Duodenal mucosa (tissue), 2 donors: ENCODE measurements around the gene SULT2B1.
"Not testable (repeated sequence)": the region's sequence is repeated elsewhere in the genome, so short reads cannot be mapped to it uniquely, and the experiment has no call there.

Source experiments
- H3K27ac ChIP-seq: one replicate; pipeline ENCODE4 v1.7.0; 2013; ENCODE audit warnings: low read depth, low read length
- H3K27me3 ChIP-seq, 2 donors: one replicate each; pipeline ENCODE4 v1.7.0; 2013; ENCODE audit warnings: low read length in 2 of 2, control low read depth in 1 of 2; ENCODE audit not compliant: insufficient read depth in 2 of 2, control insufficient read depth in 1 of 2
- H3K36me3 ChIP-seq, 2 donors: one replicate each; pipeline ENCODE4 v1.7.0; 2013; ENCODE audit warnings: low read length in 2 of 2, control low read depth in 1 of 2; ENCODE audit not compliant: insufficient read depth in 2 of 2, control insufficient read depth in 1 of 2
- H3K4me1 ChIP-seq, 2 donors: one replicate each; pipeline ENCODE4 v1.7.0; 2013; ENCODE audit warnings: low read length in 2 of 2, control low read depth in 1 of 2; ENCODE audit not compliant: insufficient read depth in 2 of 2, control insufficient read depth in 1 of 2
- H3K4me3 ChIP-seq, 2 donors: one replicate each; pipeline ENCODE4 v1.7.0; 2013; ENCODE audit warnings: low read length in 2 of 2, low read depth in 1 of 2
- H3K9ac ChIP-seq, 2 donors: one replicate each; pipeline ENCODE4 v1.7.0; 2013; ENCODE audit warnings: low read length in 2 of 2, low read depth in 1 of 2
- H3K9me3 ChIP-seq, 2 donors: one replicate each; pipeline ENCODE4 v1.7.0; 2013; ENCODE audit warnings: low read length in 2 of 2, control low read depth in 1 of 2; ENCODE audit not compliant: control insufficient read depth in 1 of 2

SULT2B1 gene

DNA sequence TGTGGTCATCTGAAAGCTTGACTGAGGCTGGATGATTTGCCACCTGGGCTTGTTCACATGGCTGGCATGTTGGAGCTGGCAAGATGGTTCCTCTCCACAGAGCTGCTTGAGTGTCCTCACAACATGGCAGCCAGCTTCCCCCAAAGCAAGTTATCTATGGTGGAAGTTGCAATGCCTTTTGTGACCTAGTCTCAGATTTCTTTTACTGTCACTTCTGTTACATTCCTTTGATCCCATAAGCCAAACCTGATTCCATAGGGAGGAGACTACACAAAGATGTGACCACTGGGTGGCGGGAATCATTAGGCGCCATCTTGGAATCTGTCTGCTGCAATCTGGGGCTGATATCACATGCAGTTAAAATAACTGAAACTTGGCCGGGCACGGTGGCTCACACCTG lies 22.8 kb upstream of the SULT2B1 start:
- H3K27ac ChIP-seq, result no peak overlapping the region
- H3K4me1 ChIP-seq, result no peaks in the 10 kb centered on the region
- no peak overlapping the region for H3K9ac ChIP-seq
- peaks cover 10 to 22% of the 10 kb centered on the region in 2 donors for H3K9me3 ChIP-seq
- no peak overlapping the region for H3K4me3 ChIP-seq
- H3K36me3 ChIP-seq, result no peaks in the 10 kb centered on the region
- H3K27me3 ChIP-seq, result no peaks in the 10 kb centered on the region

DNA sequence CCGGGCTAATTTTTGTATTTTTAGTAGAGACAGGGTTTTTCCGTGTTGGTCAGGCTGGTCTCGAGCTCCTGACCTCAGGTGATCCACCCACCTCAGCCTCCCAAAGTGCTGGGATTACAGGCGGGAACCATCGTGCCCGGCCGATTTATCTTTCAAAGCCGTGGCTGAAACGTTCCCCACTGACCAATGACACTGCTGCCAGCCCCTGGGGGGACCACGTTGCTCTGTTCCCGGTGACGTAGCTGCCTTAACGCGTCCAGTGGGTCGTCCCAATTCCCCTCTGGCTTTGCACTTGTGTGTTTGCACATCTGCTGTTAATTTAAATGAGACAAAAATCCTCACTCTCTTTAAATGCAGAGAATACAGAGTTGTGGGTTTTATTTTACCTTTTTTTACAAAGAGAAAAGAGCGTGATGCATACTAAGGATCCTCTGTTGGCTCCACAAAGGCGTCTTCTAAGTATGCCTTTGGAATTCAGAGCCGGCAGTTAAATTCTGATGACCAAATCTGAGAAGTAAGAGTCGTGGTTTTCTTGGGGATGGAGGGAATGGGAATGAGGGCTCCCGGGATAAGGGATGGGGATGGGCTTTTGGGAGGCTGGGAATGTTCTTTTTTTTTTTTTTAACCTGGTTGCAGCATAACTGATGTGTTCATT lies 21.8 kb upstream of the SULT2B1 start:
- Histone ChIP-seq H3K27ac (no peak overlapping the region), H3K9ac (no peak overlapping the region), H3K9me3 (peaks cover 8 to 18% of the 10 kb centered on the region in 2 donors), H3K27me3 (no peaks in the 10 kb centered on the region), H3K36me3 (no peaks in the 10 kb centered on the region), H3K4me3 (no peak overlapping the region), H3K4me1 (no peaks in the 10 kb centered on the region)

DNA sequence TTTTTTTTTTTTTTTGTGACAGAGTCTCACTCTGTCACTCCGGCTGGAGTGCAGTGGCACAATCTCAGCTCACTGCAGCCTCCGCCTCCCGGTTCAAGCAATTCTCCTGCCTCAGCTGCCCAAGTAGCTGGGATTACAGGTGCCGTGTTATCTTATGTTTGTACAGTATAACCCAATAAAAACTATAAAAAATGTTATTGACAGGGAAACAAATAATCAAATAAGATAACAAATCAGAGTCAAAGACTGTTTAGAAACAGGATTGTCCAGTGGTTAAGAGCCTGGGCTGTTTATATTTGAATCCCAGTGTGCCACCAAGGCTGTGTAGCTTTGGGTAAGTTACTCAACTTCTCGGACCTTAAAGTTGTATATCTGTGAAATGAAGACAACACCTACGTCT lies 21.2 kb upstream of the SULT2B1 start:
- Histone ChIP-seq H3K36me3 (no peaks in the 10 kb centered on the region), H3K27ac (no peak overlapping the region), H3K9ac (no peak overlapping the region), H3K4me3 (no peak overlapping the region), H3K9me3 (peaks cover 8 to 18% of the 10 kb centered on the region in 2 donors), H3K4me1 (no peaks in the 10 kb centered on the region), H3K27me3 (no peaks in the 10 kb centered on the region)

DNA sequence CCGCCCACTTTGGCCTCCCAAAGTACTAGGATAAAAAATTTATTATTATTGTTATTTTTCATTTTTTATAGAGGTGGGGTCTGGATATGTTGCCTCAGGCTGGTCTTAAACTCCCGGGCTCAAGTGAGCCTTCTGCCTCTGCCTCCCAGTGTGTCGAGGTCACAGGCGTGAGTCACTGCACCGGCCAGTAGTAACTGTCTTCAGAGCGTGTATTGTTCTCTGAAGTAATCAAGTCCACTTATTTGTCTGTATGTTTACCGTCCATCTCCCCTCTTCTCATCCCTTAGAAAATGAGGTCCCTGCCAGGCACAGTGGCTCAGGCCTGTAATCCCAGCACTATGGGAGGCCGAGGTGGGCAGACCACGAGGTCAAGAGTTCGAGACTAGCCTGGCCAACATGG lies 18.2 kb upstream of the SULT2B1 start:
- H3K4me1 ChIP-seq, result no peaks in the 10 kb centered on the region
- peaks cover 5 to 6% of the 10 kb centered on the region in 2 donors for H3K9me3 ChIP-seq
- H3K27me3 ChIP-seq, result no peaks in the 10 kb centered on the region
- no peak overlapping the region for H3K9ac ChIP-seq
- no peak overlapping the region for H3K27ac ChIP-seq
- no peak overlapping the region for H3K4me3 ChIP-seq
- H3K36me3 ChIP-seq, result no peaks in the 10 kb centered on the region

DNA sequence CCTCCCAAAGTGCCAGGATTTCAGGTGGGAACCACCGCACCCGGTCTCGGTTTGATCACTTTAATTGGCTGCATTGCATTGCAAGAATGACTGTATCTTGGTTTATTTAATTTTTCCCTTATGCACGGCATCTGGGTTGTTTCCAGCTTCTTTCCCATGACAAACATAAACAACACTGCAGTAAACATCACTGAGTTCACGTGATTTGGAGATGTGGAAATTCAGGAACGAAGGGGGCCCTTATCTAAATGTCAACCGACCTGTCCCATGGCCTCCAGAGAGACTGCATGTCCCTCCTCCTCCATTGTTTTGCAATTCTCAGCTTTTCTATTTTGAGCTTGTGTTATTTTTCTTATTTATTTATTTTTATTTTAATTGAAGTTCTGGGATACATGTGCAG lies 14.4 kb upstream of the SULT2B1 start:
- H3K27ac ChIP-seq, result no peak overlapping the region
- H3K36me3 ChIP-seq, result no peaks in the 10 kb centered on the region

DNA sequence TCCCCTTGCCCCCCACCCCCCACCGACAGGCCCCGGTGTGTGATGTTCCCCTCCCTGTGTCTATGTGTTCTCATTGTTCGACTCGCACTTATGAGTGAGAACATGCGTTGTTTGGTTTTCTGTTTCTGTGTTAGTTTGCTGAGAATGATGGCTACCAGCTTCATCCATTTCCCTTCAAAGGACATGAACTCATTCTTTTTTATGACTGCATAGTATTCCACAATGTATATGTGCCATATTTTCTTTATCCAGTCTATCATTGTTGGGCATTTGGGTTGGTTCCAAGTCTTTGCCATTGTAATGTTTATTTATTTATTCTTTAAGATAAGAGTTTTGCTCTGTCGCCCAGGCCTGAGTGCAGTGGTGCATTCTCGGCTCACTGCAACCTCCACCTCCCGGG lies 13.9 kb upstream of the SULT2B1 start:
- H3K27me3 ChIP-seq, H3K36me3 ChIP-seq, H3K4me3 ChIP-seq, H3K9me3 ChIP-seq, H3K27ac ChIP-seq, H3K9ac ChIP-seq, H3K4me1 ChIP-seq: not testable (repeated sequence)

More for the DNA sequence above, 14.4 kb upstream of the SULT2B1 start:
- Histone ChIP-seq H3K27me3 (no peaks in the 10 kb centered on the region), H3K9ac (no peak overlapping the region), H3K4me1 (peaks cover 0 to 6% of the 10 kb centered on the region in 2 donors), H3K4me3 (no peak overlapping the region), H3K9me3 (no peaks in the 10 kb centered on the region)

DNA sequence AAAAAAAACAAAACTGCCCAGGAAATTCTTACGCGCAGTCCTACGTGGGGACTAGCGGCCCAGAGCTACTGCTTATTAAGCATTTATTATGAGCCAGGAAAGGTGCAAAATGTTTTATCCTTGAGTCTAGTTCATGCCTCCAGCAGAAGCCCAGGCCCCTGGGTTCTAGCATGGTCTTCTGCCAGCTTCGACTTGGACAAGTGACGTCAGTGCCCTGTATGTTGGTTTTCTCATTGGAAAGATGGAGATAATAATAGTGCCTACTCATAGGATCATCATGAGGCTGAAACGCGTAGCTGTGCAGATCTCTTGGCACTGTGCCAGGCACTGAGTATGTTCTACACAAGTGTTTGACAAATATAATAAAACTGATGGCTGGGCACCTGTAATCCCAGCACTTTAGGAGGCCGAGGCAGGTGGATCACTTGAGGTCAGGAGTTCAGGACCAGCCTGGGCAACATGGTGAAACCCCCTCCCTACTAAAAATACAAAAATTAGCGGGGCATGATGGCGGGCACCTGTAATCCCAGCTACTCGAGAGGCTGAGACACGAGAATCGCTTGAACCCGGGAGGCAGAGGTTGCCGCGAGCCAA lies 12.4 kb upstream of the SULT2B1 start:
- H3K9ac ChIP-seq, result no peak overlapping the region
- H3K4me3 ChIP-seq, result no peak overlapping the region
- no peaks in the 10 kb centered on the region for H3K36me3 ChIP-seq
- no peaks in the 10 kb centered on the region for H3K9me3 ChIP-seq
- H3K4me1 ChIP-seq, result peaks cover 6 to 14% of the 10 kb centered on the region in 2 donors
- no peaks in the 10 kb centered on the region for H3K27me3 ChIP-seq
- no peak overlapping the region for H3K27ac ChIP-seq

DNA sequence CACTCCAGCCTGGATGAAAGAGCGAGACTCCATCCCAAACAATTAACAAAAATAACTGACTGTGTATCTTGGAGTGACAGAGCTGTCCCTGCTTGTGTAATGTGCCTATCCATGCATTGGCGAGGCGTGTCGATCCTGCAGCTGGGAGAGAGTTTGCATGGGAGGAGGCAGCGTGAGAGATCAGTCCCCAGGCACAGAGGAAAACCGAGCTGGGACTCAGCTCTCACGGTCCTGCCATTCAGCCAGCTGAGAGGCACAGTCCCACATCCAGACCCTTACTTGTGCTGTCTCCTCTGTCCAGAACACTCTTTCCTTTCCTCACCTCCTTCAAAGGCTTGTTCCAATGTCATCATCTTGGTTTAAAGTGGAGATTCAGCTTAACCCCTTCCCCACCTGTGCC lies 11.9 kb upstream of the SULT2B1 start:
- Histone ChIP-seq H3K9me3 (no peaks in the 10 kb centered on the region), H3K27me3 (no peaks in the 10 kb centered on the region), H3K4me3 (no peak overlapping the region), H3K36me3 (no peaks in the 10 kb centered on the region), H3K27ac (no peak overlapping the region), H3K9ac (no peak overlapping the region), H3K4me1 (peaks cover 6 to 14% of the 10 kb centered on the region in 2 donors)

DNA sequence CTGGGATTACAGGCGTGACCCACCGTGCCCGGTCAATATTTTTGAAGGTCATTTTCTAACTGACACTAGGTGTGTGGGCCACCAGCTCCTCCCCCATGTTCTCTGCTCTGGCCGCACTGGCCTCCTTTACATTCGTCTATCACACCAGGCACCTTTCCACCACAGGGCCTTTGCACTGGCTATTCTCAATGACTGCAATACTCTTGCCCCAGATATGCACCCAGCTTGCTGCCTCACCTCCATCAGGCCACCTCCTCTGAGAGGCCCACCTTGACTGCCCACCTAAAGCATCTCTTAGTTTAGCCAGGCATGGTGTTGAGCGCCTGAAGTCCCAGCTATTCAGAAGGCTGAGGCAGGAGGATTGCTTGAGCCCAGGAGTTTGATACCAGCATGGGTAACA lies 10.2 kb upstream of the SULT2B1 start:
- H3K9ac ChIP-seq, result no peak overlapping the region
- no peak overlapping the region for H3K4me3 ChIP-seq
- H3K36me3 ChIP-seq, result no peaks in the 10 kb centered on the region
- H3K4me1 ChIP-seq, result peaks cover 6 to 14% of the 10 kb centered on the region in 2 donors
- no peaks in the 10 kb centered on the region for H3K9me3 ChIP-seq
- H3K27me3 ChIP-seq, result no peaks in the 10 kb centered on the region
- H3K27ac ChIP-seq, result no peak overlapping the region

DNA sequence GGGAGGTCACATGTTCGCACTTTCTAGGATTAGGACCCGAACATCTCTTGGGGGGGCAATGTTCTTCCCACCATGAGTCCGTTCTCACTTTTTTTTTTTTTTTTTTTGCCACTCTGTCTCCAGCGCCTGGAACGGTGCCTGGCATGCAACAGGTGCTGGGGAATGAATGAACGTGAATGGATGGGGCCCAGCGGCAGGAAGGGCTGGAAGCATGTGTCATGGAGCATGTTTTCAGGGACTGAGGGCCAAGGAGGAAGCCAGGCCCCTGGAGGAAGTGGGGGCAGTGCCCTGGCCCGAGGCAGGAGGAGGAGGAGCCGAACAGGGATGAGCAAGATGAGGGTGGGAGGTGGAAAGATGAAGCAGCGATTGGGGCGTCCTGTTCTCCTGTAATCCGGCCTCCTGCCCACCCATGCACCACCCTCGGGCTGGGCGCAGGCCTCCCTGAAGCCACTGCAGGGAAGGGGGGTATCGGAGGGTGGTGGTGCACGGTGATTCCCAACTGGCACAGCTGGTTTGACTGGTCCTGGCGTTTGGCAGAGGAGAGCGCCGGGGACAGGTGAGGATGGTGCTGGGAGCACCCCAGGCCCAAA lies 8.8 kb upstream of the SULT2B1 start:
- H3K9ac ChIP-seq, result no peak overlapping the region
- no peak overlapping the region for H3K27ac ChIP-seq
- peak overlapping the region in 1 of 2 donors; percentile 17 for H3K4me3 ChIP-seq
- no peaks in the 10 kb centered on the region for H3K36me3 ChIP-seq
- no peaks in the 10 kb centered on the region for H3K9me3 ChIP-seq
- no peaks in the 10 kb centered on the region for H3K27me3 ChIP-seq
- peaks cover 6 to 14% of the 10 kb centered on the region in 2 donors for H3K4me1 ChIP-seq
